Measurements from ENCODE around the gene TSKU. TPM values are rescaled to one million over a fixed set of nuclear protein-coding genes. Genes with fewer than 3 reads are reported as not detected.
A peak's percentile ranks its signal among the peaks of the same experiment; 100 is the strongest.

The TSKU gene
- total RNA-seq, 2 donors from 2014 or later, result 39.6 to 41.3 TPM

GRCh38 chr11:76768909-76769560 is 14.1 kb upstream of the TSKU start:
- Histone ChIP-seq H3K9me3 (no peaks in the 10 kb centered on the region), H3K9ac (ENCODE audit: low read depth in 2 of 2, low read length in 2 of 2) (peak overlapping the region; percentile 51 to 90), H3K4me3 (no peak overlapping the region), H3K27ac (peak overlapping the region; percentile 91), H3K4me1 (peaks cover 40% of the 10 kb centered on the region), H3K36me3 (no peaks in the 10 kb centered on the region), H3K27me3 (no peaks in the 10 kb centered on the region)
- no peak for TF ChIP-seq CTCF (IDR thresholded peaks at IDR 0.05)
- DNase-seq, result peak; percentile 32
- intact Hi-C loops (cut with DNase I), result no loop called here

DNA sequence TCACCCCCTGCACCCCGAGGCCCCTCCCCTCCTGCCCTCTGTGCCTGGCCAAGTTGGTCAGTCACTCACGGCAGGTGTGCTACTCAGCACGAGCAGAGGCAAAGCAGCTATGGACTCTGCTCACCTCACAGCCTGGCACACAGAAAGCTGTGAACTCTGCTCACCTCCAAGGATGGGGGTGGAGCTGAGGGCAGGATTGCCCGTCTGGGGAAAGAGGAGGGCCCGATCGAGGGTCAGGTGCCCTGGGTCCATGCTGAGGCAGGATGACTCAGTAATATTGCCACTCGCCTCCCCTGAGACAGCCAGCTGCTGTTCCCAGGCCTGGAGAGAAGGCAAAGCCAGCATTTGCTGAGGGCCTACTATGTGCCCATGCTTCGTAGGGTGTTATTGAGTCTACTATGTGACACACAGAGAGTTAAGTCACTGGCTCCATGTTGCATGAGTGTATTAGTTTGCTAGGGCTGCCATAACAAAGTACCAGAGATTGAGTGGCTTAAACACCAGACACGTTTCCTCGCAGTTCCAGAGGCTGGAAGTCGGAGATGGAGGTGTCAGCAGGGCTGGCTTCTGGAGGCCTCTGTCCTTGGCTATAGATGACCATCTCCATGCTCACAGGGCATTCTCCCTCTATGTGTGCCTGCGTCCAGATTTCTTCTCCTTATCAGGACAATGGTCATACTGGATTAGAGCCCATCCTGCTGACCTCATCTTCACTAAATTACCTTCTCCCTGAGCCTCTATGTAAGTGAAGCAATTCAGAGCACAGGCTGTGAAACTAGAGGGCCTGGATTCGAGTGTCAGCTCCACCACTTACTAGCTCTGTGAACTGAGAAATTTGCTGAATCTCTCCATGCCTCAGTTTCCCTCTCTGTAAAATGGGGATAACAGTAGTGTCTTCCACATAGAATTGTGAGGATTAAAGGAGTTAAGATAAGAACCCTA is 13.2 kb upstream of the TSKU start:
- H3K27me3 ChIP-seq, result no peaks in the 10 kb centered on the region
- H3K36me3 ChIP-seq, result no peaks in the 10 kb centered on the region
- H3K27ac ChIP-seq, result peak overlapping the region; percentile 91
- no peak overlapping the region for H3K4me3 ChIP-seq
- intact Hi-C loops (cut with DNase I), result no loop called here
- no peak for TF ChIP-seq CTCF (IDR thresholded peaks at IDR 0.05)
- peak overlapping the region; percentile 51 to 90 for H3K9ac ChIP-seq (ENCODE audit: low read depth in 2 of 2, low read length in 2 of 2)
- H3K9me3 ChIP-seq, result no peaks in the 10 kb centered on the region
- H3K4me1 ChIP-seq, result peaks cover 40% of the 10 kb centered on the region
- DNase-seq, result peak; percentile 93

GRCh38 chr11:76770642-76771445 is 12.3 kb upstream of the TSKU start:
- no peaks in the 10 kb centered on the region for H3K9me3 ChIP-seq
- DNase-seq, result peak; percentile 63
- no peak overlapping the region for H3K4me3 ChIP-seq
- intact Hi-C loops (cut with DNase I), result no loop called here
- H3K36me3 ChIP-seq, result no peaks in the 10 kb centered on the region
- H3K9ac ChIP-seq (ENCODE audit: low read depth in 2 of 2, low read length in 2 of 2), result peak overlapping the region; percentile 4 to 90
- peak overlapping the region; percentile 91 for H3K27ac ChIP-seq
- H3K27me3 ChIP-seq, result no peaks in the 10 kb centered on the region
- peaks cover 40% of the 10 kb centered on the region for H3K4me1 ChIP-seq
- TF ChIP-seq CTCF (IDR thresholded peaks at IDR 0.05), result no peak

- no peak overlapping the region for H3K4me3 ChIP-seq
- no peak for TF ChIP-seq CTCF (IDR thresholded peaks at IDR 0.05)
- intact Hi-C loops (cut with DNase I), result no loop called here
- peak overlapping the region; percentile 91 for H3K27ac ChIP-seq
- peaks cover 40% of the 10 kb centered on the region for H3K4me1 ChIP-seq
- H3K36me3 ChIP-seq, result no peaks in the 10 kb centered on the region
- no peaks in the 10 kb centered on the region for H3K9me3 ChIP-seq
- H3K9ac ChIP-seq (ENCODE audit: low read depth in 2 of 2, low read length in 2 of 2), result peak overlapping the region in 1 of 2 donors; percentile 90
- no peaks in the 10 kb centered on the region for H3K27me3 ChIP-seq
- no peak for DNase-seq
Measured at GRCh38 chr11:76771446-76772099, 11.6 kb upstream of the TSKU start.
